ENCODE results near the gene ANKRD11. TPM values are rescaled to one million over a fixed set of nuclear protein-coding genes. Genes with fewer than 3 reads are reported as not detected.
"Not testable (repeated sequence)": the region's sequence is repeated elsewhere in the genome, so short reads cannot be mapped to it uniquely, and the experiment has no call there.

Gene ANKRD11
- total RNA-seq, 1 donor from 2014 or later, result 140 TPM

GRCh38 chr16:89304181-89304851, 186.0 kb downstream of the ANKRD11 start:
- no peak for ATAC-seq
- intact Hi-C loops (cut with DNase I), result no loop called here
- no peak for DNase-seq (ENCODE audit: low spot score)

- intact Hi-C loops (cut with DNase I), result no loop called here
- ATAC-seq, result no peak
- no peak for DNase-seq (ENCODE audit: low spot score)
These were observed 186.7 kb downstream of the ANKRD11 start for GRCh38 chr16:89303617-89304016.

- intact Hi-C loops (cut with DNase I), result no loop called here
- ATAC-seq, result peak; percentile 18
These were observed 189.4 kb downstream of the ANKRD11 start for GRCh38 chr16:89300976-89301360.

GRCh38 chr16:89300311-89300975, 189.9 kb downstream of the ANKRD11 start:
- DNase-seq (ENCODE audit: low spot score) (no peak), ATAC-seq (peak; percentile 40)
- intact Hi-C loops (cut with DNase I), result no loop called here

More at GRCh38 chr16:89300976-89301360, 189.4 kb downstream of the ANKRD11 start:
- no peak for DNase-seq (ENCODE audit: low spot score)

GRCh38 chr16:89299357-89300111, 190.8 kb downstream of the ANKRD11 start:
- DNase-seq (ENCODE audit: low spot score); ATAC-seq: not testable (repeated sequence)

GRCh38 chr16:89298623-89299225, 191.6 kb downstream of the ANKRD11 start:
- no peak for DNase-seq (ENCODE audit: low spot score)
- no peak for ATAC-seq
- intact Hi-C loops (cut with DNase I), result no loop called here

More at GRCh38 chr16:89299357-89300111, 190.8 kb downstream of the ANKRD11 start:
- intact Hi-C loops (cut with DNase I), result not testable (repeated sequence)

- DNase-seq (ENCODE audit: low spot score) (no peak), ATAC-seq (no peak)
- intact Hi-C loops (cut with DNase I), result no loop called here
These were observed 192.3 kb downstream of the ANKRD11 start for GRCh38 chr16:89297910-89298545.

GRCh38 chr16:89297156-89297874, 193.0 kb downstream of the ANKRD11 start:
- DNase-seq (ENCODE audit: low spot score), result no peak
- intact Hi-C loops (cut with DNase I), result no loop called here

GRCh38 chr16:89295915-89296314, 194.4 kb downstream of the ANKRD11 start:
- intact Hi-C loops (cut with DNase I), result no loop called here
- ATAC-seq (no peak), DNase-seq (ENCODE audit: low spot score) (no peak)

More at GRCh38 chr16:89297156-89297874, 193.0 kb downstream of the ANKRD11 start:
- ATAC-seq, result no peak

GRCh38 chr16:89295071-89295900, 195.1 kb downstream of the ANKRD11 start:
- ATAC-seq (no peak), DNase-seq (ENCODE audit: low spot score) (no peak)
- intact Hi-C loops (cut with DNase I), result no loop called here

- intact Hi-C loops (cut with DNase I), result no loop called here
These were observed 195.9 kb downstream of the ANKRD11 start for GRCh38 chr16:89294486-89294885.

GRCh38 chr16:89293276-89294143, 196.9 kb downstream of the ANKRD11 start:
- intact Hi-C loops (cut with DNase I), result no loop called here
- no peak for DNase-seq (ENCODE audit: low spot score)
- peak; percentile 6 for ATAC-seq

More at GRCh38 chr16:89294486-89294885, 195.9 kb downstream of the ANKRD11 start:
- ATAC-seq, result no peak
- no peak for DNase-seq (ENCODE audit: low spot score)

- ATAC-seq, result no peak
- no peak for DNase-seq (ENCODE audit: low spot score)
- intact Hi-C loops (cut with DNase I), result no loop called here
These were observed 197.8 kb downstream of the ANKRD11 start for GRCh38 chr16:89292443-89293078.

- intact Hi-C loops (cut with DNase I), result no loop called here
- ATAC-seq (no peak), DNase-seq (ENCODE audit: low spot score) (no peak)
These were observed 198.6 kb downstream of the ANKRD11 start for GRCh38 chr16:89291776-89292175.

- intact Hi-C loops (cut with DNase I), result no loop called here
- DNase-seq (ENCODE audit: low spot score), result no peak
- no peak for ATAC-seq
These were observed 199.0 kb downstream of the ANKRD11 start for GRCh38 chr16:89291363-89291762.

GRCh38 chr16:89290887-89291286, 199.5 kb downstream of the ANKRD11 start:
- intact Hi-C loops (cut with DNase I), result no loop called here
- ATAC-seq (no peak), DNase-seq (ENCODE audit: low spot score) (no peak)
